ENCODE measurements around the gene ARFGEF3.

- TF ChIP-seq CTCF (conservative IDR thresholded peaks at IDR 0.05 in 1 of 2, IDR thresholded peaks at IDR 0.05 in 1 of 2; ENCODE audit: extremely low read depth in 1 of 2, insufficient read depth in 1 of 2, low read depth in 1 of 2, low read length in 2 of 2) (no peak), EZH2 (IDR thresholded peaks at IDR 0.05; ENCODE audit: borderline replicate concordance, low read length) (no peak)
Measured at GRCh38 chr6:138253731-138254130, 92.0 kb downstream of the ARFGEF3 start.
